OCI-LY3 (cell line): Measurements from ENCODE around the gene VCAM1.

Experiments used
- EZH2phosphoT487 ChIP-seq: fragments of 200-600 bp; shearing (Covaris generic); IDR thresholded peaks from 2 replicates; pipeline ENCODE4 v1.6.1; 2018; ENCODE audit warnings: antibody characterized with exemption, mixed run types, low read depth
- TF ChIP-seq, protein P1 (sequence below): fragments of 200-600, 300-600 bp; sonication (generic); IDR thresholded peaks from 2 replicates; pipeline ENCODE4 v1.5.1; 2014; ENCODE audit warnings: antibody characterized with exemption, low read length, low read depth

DNA sequence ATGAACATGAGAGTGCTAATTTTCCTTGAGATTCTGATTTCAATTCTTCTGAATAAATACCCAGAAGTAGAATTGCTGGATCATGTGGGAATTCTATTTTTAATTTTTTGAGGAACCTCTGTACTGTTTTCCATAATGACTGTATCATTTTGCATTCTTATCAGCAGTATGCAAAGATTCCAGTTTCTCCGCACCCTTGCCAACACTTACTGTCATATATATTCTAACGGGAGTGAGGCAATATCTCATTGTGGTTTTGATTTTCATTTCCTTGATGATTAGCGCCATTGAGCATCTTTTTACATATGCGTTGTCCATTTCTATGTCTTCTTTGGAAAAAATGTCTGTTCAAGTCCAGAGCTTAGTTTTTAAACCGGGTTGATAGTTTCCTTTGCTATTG, 33.2 kb downstream of the VCAM1 start:
- TF ChIP-seq, protein P1, sequence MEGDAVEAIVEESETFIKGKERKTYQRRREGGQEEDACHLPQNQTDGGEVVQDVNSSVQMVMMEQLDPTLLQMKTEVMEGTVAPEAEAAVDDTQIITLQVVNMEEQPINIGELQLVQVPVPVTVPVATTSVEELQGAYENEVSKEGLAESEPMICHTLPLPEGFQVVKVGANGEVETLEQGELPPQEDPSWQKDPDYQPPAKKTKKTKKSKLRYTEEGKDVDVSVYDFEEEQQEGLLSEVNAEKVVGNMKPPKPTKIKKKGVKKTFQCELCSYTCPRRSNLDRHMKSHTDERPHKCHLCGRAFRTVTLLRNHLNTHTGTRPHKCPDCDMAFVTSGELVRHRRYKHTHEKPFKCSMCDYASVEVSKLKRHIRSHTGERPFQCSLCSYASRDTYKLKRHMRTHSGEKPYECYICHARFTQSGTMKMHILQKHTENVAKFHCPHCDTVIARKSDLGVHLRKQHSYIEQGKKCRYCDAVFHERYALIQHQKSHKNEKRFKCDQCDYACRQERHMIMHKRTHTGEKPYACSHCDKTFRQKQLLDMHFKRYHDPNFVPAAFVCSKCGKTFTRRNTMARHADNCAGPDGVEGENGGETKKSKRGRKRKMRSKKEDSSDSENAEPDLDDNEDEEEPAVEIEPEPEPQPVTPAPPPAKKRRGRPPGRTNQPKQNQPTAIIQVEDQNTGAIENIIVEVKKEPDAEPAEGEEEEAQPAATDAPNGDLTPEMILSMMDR, result no peak
- TF ChIP-seq EZH2phosphoT487, result no peak
